ENCODE data around the gene ADGRA3.

GRCh38 chr4:22488106-22488505 is 27.8 kb downstream of the ADGRA3 start:
- TF ChIP-seq POLR2A (IDR thresholded peaks at IDR 0.05) = no peak
- TF ChIP-seq, protein P1, sequence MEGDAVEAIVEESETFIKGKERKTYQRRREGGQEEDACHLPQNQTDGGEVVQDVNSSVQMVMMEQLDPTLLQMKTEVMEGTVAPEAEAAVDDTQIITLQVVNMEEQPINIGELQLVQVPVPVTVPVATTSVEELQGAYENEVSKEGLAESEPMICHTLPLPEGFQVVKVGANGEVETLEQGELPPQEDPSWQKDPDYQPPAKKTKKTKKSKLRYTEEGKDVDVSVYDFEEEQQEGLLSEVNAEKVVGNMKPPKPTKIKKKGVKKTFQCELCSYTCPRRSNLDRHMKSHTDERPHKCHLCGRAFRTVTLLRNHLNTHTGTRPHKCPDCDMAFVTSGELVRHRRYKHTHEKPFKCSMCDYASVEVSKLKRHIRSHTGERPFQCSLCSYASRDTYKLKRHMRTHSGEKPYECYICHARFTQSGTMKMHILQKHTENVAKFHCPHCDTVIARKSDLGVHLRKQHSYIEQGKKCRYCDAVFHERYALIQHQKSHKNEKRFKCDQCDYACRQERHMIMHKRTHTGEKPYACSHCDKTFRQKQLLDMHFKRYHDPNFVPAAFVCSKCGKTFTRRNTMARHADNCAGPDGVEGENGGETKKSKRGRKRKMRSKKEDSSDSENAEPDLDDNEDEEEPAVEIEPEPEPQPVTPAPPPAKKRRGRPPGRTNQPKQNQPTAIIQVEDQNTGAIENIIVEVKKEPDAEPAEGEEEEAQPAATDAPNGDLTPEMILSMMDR (IDR thresholded peaks at IDR 0.05 in 8 of 11, conservative IDR thresholded peaks at IDR 0.05 in 3 of 11) = no peak

All from spleen (tissue), 7 donors.